ENCODE measurements around the gene TTC7B. TPM values are rescaled to one million over a fixed set of nuclear protein-coding genes. Genes with fewer than 3 reads are reported as not detected.

The TTC7B gene
- total and polyA plus RNA-seq, 10 of the 15 experiments (the other 5 are each of a cell fraction or from before 2014, with no cell fraction given): under 0.01 to 1.1 (median 0.26) TPM; not detected in 2

- no peaks in the 10 kb centered on the region for H3K36me3 ChIP-seq (ENCODE audit: control insufficient read depth in 2 of 2, insufficient read depth in 2 of 2, low read length in 1 of 2)
- POLR2A ChIA-PET: no interaction called here
- TF ChIP-seq JUND (IDR thresholded peaks at IDR 0.05; ENCODE audit: low read depth, low read length): no peak
- TF ChIP-seq NR2C1 (IDR thresholded peaks at IDR 0.05): no peak
- TF ChIP-seq MEF2B (IDR thresholded peaks at IDR 0.05; ENCODE audit: partially characterized antibody, poor library complexity, severe bottlenecking): peak; percentile 26
- BruUV-seq (replicated peaks): no TSS peak
- ATAC-seq: peak; percentile 9; the same call in 2 of the 3 replicates
- in situ Hi-C loops (cut with MboI) (loop anchor here (5.0 kb wide), 1 partner anchor 457 kb away; no protein-coding TSS in a partner anchor), intact Hi-C loops (cut with micrococcal nuclease; ENCODE audit: unreplicated experiment) (loop anchor here (5.0 to 10.0 kb wide), 2 partner anchors 362 to 455 kb away; partner anchors contain the start of gene CALM1)
- H3K4me3 ChIP-seq: peak overlapping the region; percentile 63; the same call in 1 of the 2 replicates
- peak overlapping the region; percentile 91 for H2AFZ ChIP-seq (ENCODE audit: control insufficient read depth, low read depth, low read length)
- H3K9ac ChIP-seq (ENCODE audit: control insufficient read depth, insufficient read depth, low read length): no peak overlapping the region
- no peak for FAIRE-seq
- peaks cover 6% of the 10 kb centered on the region for H3K4me1 ChIP-seq (ENCODE audit: control insufficient read depth, insufficient read depth, low read length)
- WGBS (ENCODE audit: insufficient coverage, insufficient replicate concordance, low lambda C conversion rate, missing lambda C conversion rate): 37% methylated on average over 7 of the region's 7 CpGs
- no peak overlapping the region for H3K27ac ChIP-seq (ENCODE audit: control insufficient read depth, insufficient read depth)
- peak overlapping the region; percentile 100 for H3K4me2 ChIP-seq (ENCODE audit: control insufficient read depth, insufficient read depth)
- no peak for DNase-seq (ENCODE audit: low read depth, low spot score)
- no peaks in the 10 kb centered on the region; a peak in 1 of 4 replicates for H3K27me3 ChIP-seq (replicated peaks in 1 of 2; ENCODE audit: control insufficient read depth in 2 of 2, insufficient read depth in 2 of 2, low read length in 1 of 2)
- no peaks in the 10 kb centered on the region for H4K20me1 ChIP-seq (ENCODE audit: control insufficient read depth, insufficient read depth)
- SMC1A ChIA-PET (ENCODE audit: uncharacterized antibody, unreplicated experiment): interaction anchor here (0.7 to 1.8 kb wide), 7 partner anchors 9 to 1057 kb away, joined by 3 to 6 read pairs (median 4); no protein-coding TSS in a partner anchor
- no peaks in the 10 kb centered on the region for H3K9me3 ChIP-seq (replicated peaks; ENCODE audit: control insufficient read depth, insufficient read depth, low read length)
- CTCF ChIA-PET: interaction anchor here (0.7 to 2.8 kb wide), 20 partner anchors 10 to 784 kb away, joined by 3 to 18 read pairs (median 4); partner anchors contain the start of gene NRDE2
- RAD21 ChIA-PET (ENCODE audit: unreplicated experiment): interaction anchor here (0.9 to 1.4 kb wide), 4 partner anchors 37 to 783 kb away, joined by 3 to 6 read pairs (median 3); no protein-coding TSS in a partner anchor
- H3K79me2 ChIP-seq (ENCODE audit: control insufficient read depth, insufficient read depth, low read length): no peaks in the 10 kb centered on the region
Observed at GRCh38 chr14:90759370-90760077, 56.7 kb downstream of the TTC7B start.

- Histone ChIP-seq H3K36me3 (ENCODE audit: control insufficient read depth in 2 of 2, insufficient read depth in 2 of 2, low read length in 1 of 2) (no peaks in the 10 kb centered on the region), H3K4me2 (ENCODE audit: control insufficient read depth, insufficient read depth) (peak overlapping the region; percentile 100), H3K9me3 (replicated peaks; ENCODE audit: control insufficient read depth, insufficient read depth, low read length) (no peaks in the 10 kb centered on the region), H4K20me1 (ENCODE audit: control insufficient read depth, insufficient read depth) (no peaks in the 10 kb centered on the region), H3K27ac (ENCODE audit: control insufficient read depth, insufficient read depth) (peak overlapping the region; percentile 42; the same call in 1 of the 2 replicates), H3K9ac (ENCODE audit: control insufficient read depth, insufficient read depth, low read length) (peak overlapping the region; percentile 84), H3K79me2 (ENCODE audit: control insufficient read depth, insufficient read depth, low read length) (no peaks in the 10 kb centered on the region), H3K4me3 (peak overlapping the region; percentile 63; the same call in 1 of the 2 replicates), H2AFZ (ENCODE audit: control insufficient read depth, low read depth, low read length) (peak overlapping the region; percentile 91), H3K27me3 (replicated peaks in 1 of 2; ENCODE audit: control insufficient read depth in 2 of 2, insufficient read depth in 2 of 2, low read length in 1 of 2) (no peaks in the 10 kb centered on the region; a peak in 1 of 4 replicates), H3K4me1 (ENCODE audit: control insufficient read depth, insufficient read depth, low read length) (peaks cover 6% of the 10 kb centered on the region)
- DNase-seq (ENCODE audit: low read depth, low spot score) (no peak), FAIRE-seq (no peak), ATAC-seq (peak; percentile 38)
- ChIA-PET CTCF (interaction anchor here (0.6 to 2.8 kb wide), 29 partner anchors 8 to 787 kb away, joined by 3 to 18 read pairs (median 4); partner anchors contain the start of gene NRDE2), RAD21 (ENCODE audit: unreplicated experiment) (interaction anchor here (0.9 to 1.4 kb wide), 6 partner anchors 37 to 783 kb away, joined by 3 to 6 read pairs (median 3); no protein-coding TSS in a partner anchor), SMC1A (ENCODE audit: uncharacterized antibody, unreplicated experiment) (interaction anchor here (0.7 to 1.8 kb wide), 9 partner anchors 10 to 1056 kb away, joined by 3 to 6 read pairs (median 3); no protein-coding TSS in a partner anchor), POLR2A (interaction anchor here (0.5 kb wide), 1 partner anchor 1311 kb away, joined by 5 read pairs; no protein-coding TSS in a partner anchor)
- intact Hi-C loops (cut with micrococcal nuclease; ENCODE audit: unreplicated experiment) (loop anchor here (5.0 to 10.0 kb wide), 2 partner anchors 362 to 454 kb away; partner anchors contain the start of gene CALM1), in situ Hi-C loops (cut with MboI) (loop anchor here (5.0 kb wide), 1 partner anchor 457 kb away; no protein-coding TSS in a partner anchor)
- BruUV-seq (replicated peaks): no TSS peak
- TF ChIP-seq MEF2A (IDR thresholded peaks at IDR 0.05; ENCODE audit: insufficient read depth, low read depth, low read length): no peak
- no peak for TF ChIP-seq MAX (IDR thresholded peaks at IDR 0.05; ENCODE audit: low read depth, low read length)
- no peak for TF ChIP-seq ZBED1 (IDR thresholded peaks at IDR 0.05; ENCODE audit: borderline replicate concordance)
- no peak for TF ChIP-seq NR2C1 (IDR thresholded peaks at IDR 0.05)
- no peak for TF ChIP-seq EP300 (IDR thresholded peaks at IDR 0.05; ENCODE audit: borderline replicate concordance in 1 of 2, control insufficient read depth in 1 of 2, low read depth in 2 of 2, low read length in 2 of 2)
- no peak for TF ChIP-seq NBN (IDR thresholded peaks at IDR 0.05)
- WGBS (ENCODE audit: insufficient coverage, insufficient replicate concordance, low lambda C conversion rate, missing lambda C conversion rate): 76% methylated on average over 13 of the region's 13 CpGs
Observed at GRCh38 chr14:90758959-90759358, 57.3 kb downstream of the TTC7B start.
